ENCODE results near the gene OXER1.
A peak's percentile ranks its signal among the peaks of the same experiment; 100 is the strongest.

The OXER1 gene

GRCh38 chr2:42761554-42761953 lies 2.4 kb downstream of the OXER1 start:
- no peaks in the 10 kb centered on the region for H3K4me1 ChIP-seq (ENCODE audit: control insufficient read depth, insufficient read depth, low read length)

GRCh38 chr2:42758751-42759150 lies 5.2 kb downstream of the OXER1 start:
- POLR2A ChIA-PET, result no interaction called here
- CTCF ChIA-PET, result no interaction called here
- Histone ChIP-seq H3K4me1 (ENCODE audit: control insufficient read depth, insufficient read depth, low read length) (no peaks in the 10 kb centered on the region), H3K4me3 (ENCODE audit: low read depth, low read length) (no peak overlapping the region), H3K27ac (ENCODE audit: extremely low read depth, low read depth, low read length) (no peak overlapping the region), H3K9me3 (ENCODE audit: control insufficient read depth, insufficient read depth, low read depth, low read length) (no peaks in the 10 kb centered on the region), H3K36me3 (ENCODE audit: control insufficient read depth in 2 of 2, insufficient read depth in 1 of 2, low read length in 2 of 2) (peaks cover 0 to 10% of the 10 kb centered on the region in 2 experiments; a peak in 1 of 3 replicates)
- no peak for TF ChIP-seq ZNF654 (tag by site-specific recombination; IDR thresholded peaks at IDR 0.05; ENCODE audit: low read depth)
- no peak for TF ChIP-seq PBX3 (CRISPR knock-in tag; IDR thresholded peaks at IDR 0.05)
- TF ChIP-seq ZFP37 (tag by site-specific recombination; IDR thresholded peaks at IDR 0.05), result no peak
- TF ChIP-seq ZNF530 (tag by site-specific recombination; IDR thresholded peaks at IDR 0.05; ENCODE audit: low read depth), result no peak
- TF ChIP-seq ZNF404 (tag by site-specific recombination; IDR thresholded peaks at IDR 0.05), result no peak

More at GRCh38 chr2:42761554-42761953, 2.4 kb downstream of the OXER1 start:
- ChIA-PET POLR2A (no interaction called here), CTCF (no interaction called here)
- H3K36me3 ChIP-seq (ENCODE audit: control insufficient read depth in 2 of 2, insufficient read depth in 1 of 2, low read length in 2 of 2), result no peaks in the 10 kb centered on the region
- no peak overlapping the region for H3K27ac ChIP-seq (ENCODE audit: extremely low read depth, low read depth, low read length)
- no peak for TF ChIP-seq EGR2 (tag by site-specific recombination; IDR thresholded peaks at IDR 0.05; ENCODE audit: low read depth)
- TF ChIP-seq KLF1 (tag by site-specific recombination; IDR thresholded peaks at IDR 0.05), result peak; percentile 87
- TF ChIP-seq ZNF132 (tag by site-specific recombination; IDR thresholded peaks at IDR 0.05; ENCODE audit: borderline replicate concordance), result no peak
- no peak for TF ChIP-seq ZNF76 (tag by site-specific recombination; IDR thresholded peaks at IDR 0.05; ENCODE audit: borderline replicate concordance, low read depth)
- no peaks in the 10 kb centered on the region for H3K9me3 ChIP-seq (ENCODE audit: control insufficient read depth, insufficient read depth, low read depth, low read length)
- no peak overlapping the region for H3K4me3 ChIP-seq (ENCODE audit: low read depth, low read length)

GRCh38 chr2:42757981-42758740 lies 5.8 kb downstream of the OXER1 start:
- no peak for TF ChIP-seq ZBTB48 (tag by site-specific recombination; IDR thresholded peaks at IDR 0.05)
- no peak for TF ChIP-seq ZNF350 (tag by site-specific recombination; IDR thresholded peaks at IDR 0.05)
- TF ChIP-seq YY1 (tag by site-specific recombination; IDR thresholded peaks at IDR 0.05), result no peak
- TF ChIP-seq PRDM10 (tag by site-specific recombination; IDR thresholded peaks at IDR 0.05), result no peak
- TF ChIP-seq ZNF202 (tag by site-specific recombination; IDR thresholded peaks at IDR 0.05; ENCODE audit: borderline replicate concordance), result no peak
- Histone ChIP-seq H3K36me3 (ENCODE audit: control insufficient read depth in 2 of 2, insufficient read depth in 1 of 2, low read length in 2 of 2) (peaks cover 0 to 16% of the 10 kb centered on the region in 2 experiments; a peak in 1 of 3 replicates), H3K27ac (ENCODE audit: extremely low read depth, low read depth, low read length) (no peak overlapping the region), H3K9me3 (ENCODE audit: control insufficient read depth, insufficient read depth, low read depth, low read length) (no peaks in the 10 kb centered on the region), H3K4me1 (ENCODE audit: control insufficient read depth, insufficient read depth, low read length) (no peaks in the 10 kb centered on the region), H3K4me3 (ENCODE audit: low read depth, low read length) (no peak overlapping the region)
- ChIA-PET POLR2A (no interaction called here), CTCF (no interaction called here)

All from HEK293 (cell line).